GM18867 (cell line): ENCODE data around the gene ANKZF1.

Source experiments
- ATAC-seq: cut with Tn5 transposase; IDR thresholded peaks from one replicate; pipeline ENCODE4 v1.9.1; 2021; ENCODE audit warnings: mild to moderate bottlenecking, moderate library complexity; ENCODE audit not compliant: unreplicated experiment

Gene ANKZF1

DNA sequence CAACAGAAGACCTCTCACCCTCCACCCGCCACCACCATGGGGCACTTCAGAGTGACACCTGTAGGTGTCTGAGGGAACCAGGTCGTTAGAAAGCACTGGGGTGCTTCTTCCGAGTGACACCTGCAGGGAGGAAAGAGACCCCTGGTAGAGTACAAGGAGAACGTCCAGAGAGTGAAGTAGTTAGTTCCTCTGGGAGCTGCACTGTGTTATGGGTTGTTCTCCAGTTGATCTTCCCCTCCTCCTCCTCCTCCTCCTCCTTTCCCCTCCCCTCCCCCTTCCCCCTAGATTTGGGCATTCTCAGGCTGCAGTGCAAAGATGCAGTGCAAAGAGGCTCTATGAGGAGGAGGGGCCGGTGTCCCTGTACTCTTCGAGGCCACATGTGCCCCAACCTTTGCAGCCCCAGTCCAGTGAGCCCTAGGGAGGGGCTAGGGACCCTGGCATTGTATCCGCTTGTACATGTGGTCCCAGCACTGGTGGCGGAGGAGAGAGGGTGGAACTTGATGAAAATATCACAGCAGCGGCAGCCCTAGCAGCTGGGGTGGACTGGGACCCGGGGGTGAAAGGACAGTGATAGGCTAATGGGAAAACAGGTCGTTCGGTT, 50.4 kb downstream of the ANKZF1 start:
- ATAC-seq, result no peak

DNA sequence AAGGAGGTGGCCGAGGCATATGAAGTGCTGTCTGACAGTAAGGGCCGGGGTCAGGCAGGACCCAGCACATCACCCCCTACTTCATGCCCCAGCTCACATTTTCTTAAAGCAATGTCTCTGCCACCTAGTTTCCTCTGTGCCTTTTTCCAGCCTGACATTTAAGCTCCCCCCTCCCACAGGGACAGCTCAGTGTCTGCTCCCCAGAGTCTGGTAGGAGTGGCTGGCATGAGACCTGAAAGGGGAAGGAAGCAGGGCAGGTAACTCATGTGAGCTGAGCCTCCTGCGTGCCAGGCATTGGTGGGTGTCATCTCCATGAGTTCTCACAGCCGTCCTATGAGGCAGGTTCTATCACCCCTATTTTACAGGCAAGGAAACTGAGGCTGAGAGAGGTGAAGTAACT, 51.0 kb downstream of the ANKZF1 start:
- ATAC-seq, result no peak

DNA sequence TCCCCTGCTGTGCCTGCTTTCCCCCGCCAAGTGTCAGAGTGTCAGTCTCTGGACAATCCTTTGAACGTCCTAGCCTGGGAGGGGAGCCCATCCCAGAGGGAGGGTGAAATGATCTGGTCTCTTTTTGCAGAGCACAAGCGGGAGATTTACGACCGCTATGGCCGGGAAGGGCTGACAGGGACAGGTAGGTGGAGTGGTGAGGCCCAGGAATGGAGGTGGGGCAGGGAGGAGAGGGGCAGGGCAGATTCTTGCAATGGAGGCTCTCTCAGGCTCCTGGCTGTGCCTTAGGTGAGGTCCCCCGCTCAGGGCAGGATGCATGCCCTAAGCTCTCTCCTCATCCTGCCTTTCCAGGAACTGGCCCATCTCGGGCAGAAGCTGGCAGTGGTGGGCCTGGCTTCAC, 52.0 kb downstream of the ANKZF1 start:
- ATAC-seq, result no peak

DNA sequence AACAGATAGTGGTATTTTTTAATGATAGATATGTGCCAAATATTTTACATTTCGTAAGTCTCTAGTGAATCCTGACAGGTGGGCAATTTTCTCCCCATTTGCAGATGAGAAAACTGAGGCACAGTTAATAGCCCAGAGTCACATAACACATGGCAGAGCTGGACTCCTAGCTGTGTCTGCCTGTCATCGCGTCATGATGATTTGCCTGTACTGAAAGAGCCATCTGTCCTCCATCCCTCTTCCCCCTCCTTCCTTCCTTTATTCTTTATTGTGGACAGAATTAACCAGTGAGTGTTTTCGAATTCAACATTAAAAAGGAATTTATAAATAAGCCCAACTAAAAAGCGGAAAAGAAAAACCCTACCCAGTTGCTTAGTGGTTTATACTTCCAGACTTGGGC, 52.8 kb downstream of the ANKZF1 start:
- no peak for ATAC-seq

DNA sequence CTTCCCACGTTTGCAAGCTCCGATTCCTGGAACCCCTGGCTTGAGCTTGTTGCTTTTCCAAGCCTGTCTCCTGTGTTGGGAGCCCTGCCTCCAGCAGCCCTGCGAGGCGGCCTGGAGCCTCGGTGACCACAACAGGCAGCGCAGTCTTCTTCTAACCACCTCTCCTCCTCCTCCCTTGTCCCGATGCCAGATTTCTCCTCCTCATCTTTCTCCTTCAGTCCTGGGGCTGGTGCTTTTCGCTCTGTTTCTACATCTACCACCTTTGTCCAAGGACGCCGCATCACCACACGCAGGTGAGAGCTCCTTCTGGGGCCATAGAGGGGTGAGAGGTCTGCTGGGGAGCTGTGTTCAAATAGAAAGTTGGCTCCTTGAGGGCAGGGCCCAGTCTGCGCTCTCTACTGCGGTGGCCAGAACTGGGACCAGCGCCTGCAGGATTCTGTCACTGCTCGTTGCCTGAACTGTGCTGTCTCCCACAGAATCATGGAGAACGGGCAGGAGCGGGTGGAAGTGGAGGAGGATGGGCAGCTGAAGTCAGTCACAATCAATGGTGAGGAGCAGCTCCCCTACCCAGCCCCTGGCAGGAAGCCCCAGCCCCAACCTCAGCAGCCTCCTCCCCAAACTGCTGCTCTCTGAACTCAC, 53.5 kb downstream of the ANKZF1 start:
- no peak for ATAC-seq

DNA sequence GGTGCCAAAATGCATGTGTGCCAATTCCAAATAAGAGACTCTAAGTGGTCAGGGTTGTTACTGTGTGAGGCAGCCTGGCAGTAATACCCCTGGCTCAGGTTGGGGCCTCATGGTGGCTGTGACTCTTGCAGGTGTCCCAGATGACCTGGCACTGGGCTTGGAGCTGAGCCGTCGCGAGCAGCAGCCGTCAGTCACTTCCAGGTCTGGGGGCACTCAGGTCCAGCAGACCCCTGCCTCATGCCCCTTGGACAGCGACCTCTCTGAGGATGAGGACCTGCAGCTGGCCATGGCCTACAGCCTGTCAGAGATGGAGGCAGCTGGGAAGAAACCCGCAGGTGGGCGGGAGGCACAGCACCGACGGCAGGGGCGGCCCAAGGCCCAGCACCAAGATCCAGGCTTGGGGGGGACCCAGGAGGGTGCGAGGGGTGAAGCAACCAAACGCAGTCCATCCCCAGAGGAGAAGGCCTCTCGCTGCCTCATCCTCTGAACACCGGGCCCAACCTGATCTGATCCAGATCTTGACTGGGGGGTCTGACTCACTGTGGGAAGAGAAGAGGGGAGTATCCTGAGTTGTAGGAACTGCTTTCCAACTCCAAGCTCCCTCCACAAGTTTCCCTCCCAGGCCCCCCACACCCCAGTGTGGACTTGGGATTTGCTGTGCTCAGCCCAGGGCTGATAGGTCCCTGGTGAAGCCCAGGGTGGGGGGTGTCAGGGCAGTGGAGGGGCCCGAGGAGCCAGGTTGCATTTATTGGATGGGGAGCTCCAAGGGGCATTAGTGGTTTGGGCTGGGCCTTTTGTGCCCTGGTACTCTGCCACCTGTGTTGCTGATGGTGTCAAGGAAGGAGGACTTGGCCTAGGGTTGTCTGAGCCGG, 55.1 kb downstream of the ANKZF1 start:
- ATAC-seq, result no peak

DNA sequence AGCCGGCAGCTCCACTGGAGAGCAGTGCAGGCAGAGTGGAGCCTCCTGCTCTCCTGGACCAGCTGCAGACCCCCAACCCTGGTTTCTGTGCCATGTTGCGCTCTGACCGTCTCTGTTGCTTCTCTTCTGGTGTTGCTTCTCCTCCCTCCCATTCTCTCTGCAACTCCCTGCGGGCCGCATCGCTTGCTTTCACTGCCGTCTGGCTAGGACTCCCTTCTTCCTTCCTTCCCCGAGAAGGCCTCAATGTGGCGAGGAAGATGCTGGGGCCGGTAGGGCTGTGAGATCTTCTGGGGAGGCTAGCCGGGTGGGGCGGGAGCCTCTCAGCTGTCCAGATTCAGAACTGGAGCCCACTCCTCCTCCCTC, 55.7 kb downstream of the ANKZF1 start:
- ATAC-seq, result no peak

DNA sequence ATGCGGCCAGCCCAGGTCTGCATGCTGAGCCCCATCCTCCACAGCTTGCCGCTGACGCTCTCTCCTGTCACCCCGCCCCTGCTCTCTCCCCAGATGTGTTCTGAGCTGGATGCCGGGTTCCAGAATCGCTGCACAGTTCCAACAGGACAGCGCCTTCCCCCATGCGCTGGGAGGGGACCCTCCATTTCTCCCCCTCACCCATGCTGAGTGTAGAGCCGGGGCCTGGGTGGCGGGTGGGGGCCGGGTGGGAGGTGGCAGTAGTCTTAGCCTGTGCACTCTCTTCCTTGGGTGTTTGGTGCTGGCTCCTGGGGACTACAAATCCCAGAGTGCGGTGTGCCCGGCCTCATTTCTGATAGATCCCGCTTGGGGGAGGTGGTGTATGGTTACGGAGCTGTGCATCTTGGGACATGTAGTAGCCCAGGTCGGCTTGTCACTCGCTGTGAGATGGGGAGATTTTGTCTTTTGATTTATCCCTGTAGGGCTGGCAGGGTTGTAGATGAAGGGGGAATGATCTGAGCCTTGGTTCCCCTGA, 56.4 kb downstream of the ANKZF1 start:
- ATAC-seq, result no peak
